ENCODE data around the gene MCHR1. TPM values are rescaled to one million over a fixed set of nuclear protein-coding genes. Genes with fewer than 3 reads are reported as not detected.

MCHR1 gene
- polyA plus RNA-seq, 3 donors = 0.05 to 0.09 TPM; not detected in 1

GRCh38 chr22:40712311-40712710, 33.0 kb downstream of the MCHR1 start:
- intact Hi-C loops (cut with micrococcal nuclease) = no loop called here
- Histone ChIP-seq H3K9me3 (replicated peaks in 1 of 2; ENCODE audit: control insufficient read depth in 1 of 2, insufficient read depth in 1 of 2, low read length in 2 of 2) (no peaks in the 10 kb centered on the region), H2AFZ (ENCODE audit: insufficient read depth, low read depth, low read length, poor library complexity, severe bottlenecking) (no peak overlapping the region), H3K27ac (ENCODE audit: low read depth in 1 of 2, low read length in 2 of 2) (no peak overlapping the region), H3K79me2 (ENCODE audit: insufficient read depth, low read length) (no peaks in the 10 kb centered on the region), H3K4me2 (replicated peaks; ENCODE audit: extremely low read depth, low read length, poor library complexity, severe bottlenecking) (no peak overlapping the region), H3K36me3 (replicated peaks in 1 of 2; ENCODE audit: control insufficient read depth in 1 of 2, insufficient read depth in 2 of 2, low read length in 2 of 2) (no peaks in the 10 kb centered on the region), H3K27me3 (ENCODE audit: control insufficient read depth in 2 of 2, insufficient read depth in 2 of 2, low read length in 2 of 2) (peaks cover 0 to 2% of the 10 kb centered on the region in 2 donors), H3K4me3 (replicated peaks in 1 of 3; ENCODE audit: low read depth in 2 of 3, low read length in 3 of 3) (no peak overlapping the region), H4K20me1 (ENCODE audit: insufficient read depth, low read length) (no peaks in the 10 kb centered on the region), H3K4me1 (ENCODE audit: control insufficient read depth in 1 of 2, insufficient read depth in 2 of 2, low read length in 2 of 2) (peaks cover 0 to 2% of the 10 kb centered on the region in 2 donors), H3K9ac (ENCODE audit: insufficient read depth, low read length, poor library complexity, severe bottlenecking) (no peak overlapping the region)
- H3K4me3 Mint-ChIP-seq = no peak overlapping the region
- no peak overlapping the region for H3K27ac Mint-ChIP-seq
- no peaks in the 10 kb centered on the region for H3K36me3 Mint-ChIP-seq
- WGBS (ENCODE audit: insufficient coverage) = 96% methylated on average over 5 of the region's 12 CpGs
- H3K9me3 Mint-ChIP-seq = peaks cover 0 to 6% (median 0%) of the 10 kb centered on the region in 7 donors
- peaks cover 4 to 13% (median 6%) of the 10 kb centered on the region in 3 donors for H3K27me3 Mint-ChIP-seq (ENCODE audit: low read depth in 3 of 3)
- DNase-seq = no peak
- TF ChIP-seq CTCF (IDR thresholded peaks at IDR 0.05) = no peak
- peaks cover 19% of the 10 kb centered on the region for H3K4me1 Mint-ChIP-seq

- H3K27ac Mint-ChIP-seq = no peak overlapping the region
- WGBS (ENCODE audit: insufficient coverage) = 25% methylated on average over 6 of the region's 13 CpGs
- no peaks in the 10 kb centered on the region for H3K36me3 Mint-ChIP-seq
- peaks cover 4 to 17% (median 6%) of the 10 kb centered on the region in 3 donors for H3K27me3 Mint-ChIP-seq (ENCODE audit: low read depth in 3 of 3)
- no peak overlapping the region for H3K27ac ChIP-seq (ENCODE audit: low read depth in 1 of 2, low read length in 2 of 2)
- peaks cover 0 to 2% of the 10 kb centered on the region in 2 donors for H3K4me1 ChIP-seq (ENCODE audit: control insufficient read depth in 1 of 2, insufficient read depth in 2 of 2, low read length in 2 of 2)
- H3K4me1 Mint-ChIP-seq = peaks cover 15% of the 10 kb centered on the region
- H3K36me3 ChIP-seq (replicated peaks in 1 of 2; ENCODE audit: control insufficient read depth in 1 of 2, insufficient read depth in 2 of 2, low read length in 2 of 2) = no peaks in the 10 kb centered on the region
- peak overlapping the region; percentile 59 for H2AFZ ChIP-seq (ENCODE audit: insufficient read depth, low read depth, low read length, poor library complexity, severe bottlenecking)
- H3K27me3 ChIP-seq (ENCODE audit: control insufficient read depth in 2 of 2, insufficient read depth in 2 of 2, low read length in 2 of 2) = peaks cover 0 to 2% of the 10 kb centered on the region in 2 donors
- peak overlapping the region in 1 of 2 donors; percentile 79 for H3K4me3 Mint-ChIP-seq
- H3K9me3 ChIP-seq (replicated peaks in 1 of 2; ENCODE audit: control insufficient read depth in 1 of 2, insufficient read depth in 1 of 2, low read length in 2 of 2) = no peaks in the 10 kb centered on the region
- H3K4me2 ChIP-seq (replicated peaks; ENCODE audit: extremely low read depth, low read length, poor library complexity, severe bottlenecking) = no peak overlapping the region
- H3K9me3 Mint-ChIP-seq = peaks cover 0 to 2% (median 0%) of the 10 kb centered on the region in 7 donors
- H3K9ac ChIP-seq (ENCODE audit: insufficient read depth, low read length, poor library complexity, severe bottlenecking) = no peak overlapping the region
- H3K79me2 ChIP-seq (ENCODE audit: insufficient read depth, low read length) = no peaks in the 10 kb centered on the region
- DNase-seq = no peak
- H3K4me3 ChIP-seq (replicated peaks in 1 of 3; ENCODE audit: low read depth in 2 of 3, low read length in 3 of 3) = no peak overlapping the region
- intact Hi-C loops (cut with micrococcal nuclease) = no loop called here
- H4K20me1 ChIP-seq (ENCODE audit: insufficient read depth, low read length) = no peaks in the 10 kb centered on the region
- TF ChIP-seq CTCF (IDR thresholded peaks at IDR 0.05) = no peak
Observed at GRCh38 chr22:40714499-40715337, 35.4 kb downstream of the MCHR1 start.

Data from CD14-positive monocyte (primary cell).